Heart right ventricle (tissue), 16 donors: ENCODE data around the gene VPS13D. TPM values are rescaled to one million over a fixed set of nuclear protein-coding genes. Genes with fewer than 3 reads are reported as not detected.

Experiments used
- ATAC-seq, 8 donors: fragments of 200-7000 bp; cut with Tn5 transposase; one replicate each; pipeline ENCODE4 v1.9.1; 2020; ENCODE audit warnings: mild to moderate bottlenecking in 8 of 8, moderate library complexity in 8 of 8, moderate number of reproducible peaks in 1 of 8
- DNase-seq, 2 donors: peaks; one replicate each; pipeline ENCODE4 v3.0.0-alpha.2; 2020
- H3K27ac ChIP-seq, 10 donors: fragments of 200-600 bp; sonication (generic) in 2 of 10; one replicate each; pipeline versions ENCODE4 v1.5.0 to v1.8.0; 2020 to 2022; ENCODE audit warnings: mild to moderate bottlenecking in 3 of 10
- H3K27me3 ChIP-seq, 7 donors: fragments of 200-600 bp; one replicate each; pipeline ENCODE4 v1.8.0; 2021 to 2022; ENCODE audit warnings: mild to moderate bottlenecking in 2 of 7
- H3K36me3 ChIP-seq, 9 donors: fragments of 200-600 bp; sonication (generic) in 1 of 9; one replicate each; pipeline versions ENCODE4 v1.5.0 to v1.8.0; 2020 to 2022; ENCODE audit warnings: mild to moderate bottlenecking in 2 of 9
- H3K4me1 ChIP-seq, 9 donors: fragments of 200-600 bp; sonication (generic) in 1 of 9; one replicate each; pipeline versions ENCODE4 v1.5.0 to v1.8.0; 2020 to 2022; ENCODE audit warnings: mild to moderate bottlenecking in 4 of 9
- H3K4me3 ChIP-seq, 10 donors: fragments of 200-600 bp; sonication (generic) in 2 of 10; one replicate each; pipeline versions ENCODE4 v1.5.0 to v1.8.0; 2020 to 2022; ENCODE audit warnings: mild to moderate bottlenecking in 7 of 10, moderate library complexity in 2 of 10
- H3K9me3 ChIP-seq, 11 donors: fragments of 200-600 bp in 10 of 11; sonication (generic) in 2 of 11; one replicate each; pipeline versions ENCODE4 v1.5.0 to v1.8.0; 2013 to 2022; ENCODE audit warnings: mild to moderate bottlenecking in 2 of 11, control low read depth in 1 of 11, moderate library complexity in 1 of 11
- CTCF ChIP-seq, 9 donors: fragments of 200-600 bp; sonication (generic) in 2 of 9; IDR thresholded peaks; one replicate each; pipeline versions ENCODE4 v1.5.0 to v1.8.0; 2021 to 2022; ENCODE audit warnings: antibody characterized with exemption in 9 of 9, mild to moderate bottlenecking in 5 of 9, moderate library complexity in 1 of 9
- WGBS, 2 donors: extraction: QIAGEN DNeasy Blood & Tissue Kit; methylation state at CpG; one replicate each; pipeline ENCODE4 v1.1.7; 2013; ENCODE audit warnings: inconsistent platforms in 1 of 2; 5-methylcytosine and 5-hydroxymethylcytosine counted together
- intact Hi-C, 10 donors: fragments of 100-400 bp; cut with DNase I; formaldehyde crosslinking; loops; one replicate each; pipeline versions ENCODE4 v1.11.1 to v1.14.2; 2022
- polyA plus RNA-seq, 2 donors: library from polyadenylated mRNA; stranded (reverse); fragments of 200-250 nt; gene quantifications; one replicate each; pipeline ENCODE4 v1.2.3, GENCODE V29; 2013
- total RNA-seq, 10 donors: library from RNA; stranded (reverse); fragmentation: NEBNext Ultra II Directional in 3 of 10; extraction: Animal tissue kit (Norgen Biotek cat#: 25700) in 3 of 10; gene quantifications; one replicate each; pipeline versions ENCODE4 v1.2.1 to v1.2.4, GENCODE V29; 2021 to 2023
- donor health status: Arrhythmogenic right ventricular cardiomyopathy.
- donor health status: ischemic (EF 13 %, LVEDD 7.1; RV severe dilation, severe dysfunction).
- donor health status: healthy with polysubstance abuse.
- donor health status: DM: no; HTN: yes; CAD: no.
- donor health status: DM: no; HTN: no; CAD: no.
- donor health status: ischemic (EF 25% LVEDD 6.9; RV normal size, moderate dysfunction).
- donor health status: ischemic (EF 25% LVEDD 5.7; RV mildly dilated, moderate dysfunction).
- donor health status: healthy.
- donor health status: DM: yes; HTN: yes; CAD: no.
- donor health status: Ischemic cardiomyopathy.
- donor health status: ischemic (EF 35%, LVEDD 5.7; RV mildly dilated, moderate dysfunction).
- donor health status: nonischemic (EF 11% LVEDD 7.7; RV severe dilation, severe dysfunction).
- donor health status: DM: yes; HTN: yes; CAD: no.
- donor health status: PGD.
- donor health status: ischemic (EF 29% LVEDD 5.4; RV normal size, mild dysfunction).
- donor health status: nonischemic (EF 23%, LVEDD 6.1; RV moderate dilation, normal function).

Gene VPS13D
- total and polyA plus RNA-seq, 12 donors = 36.9 to 161 (median 83.3) TPM

- intact Hi-C loops = loop anchor here in 3 of 10 donors (5.0 to 10.0 kb wide), 3 partner anchors 34 to 179 kb away; partner anchors contain the start of gene DHRS3 (in 1 of the 3)
- H3K9me3 ChIP-seq = no peaks in the 10 kb centered on the region
- peaks cover 6 to 60% (median 51%) of the 10 kb centered on the region in 9 donors for H3K4me1 ChIP-seq
- H3K36me3 ChIP-seq = peaks cover 0 to 52% (median 0%) of the 10 kb centered on the region in 9 donors
- DNase-seq = no peak
- TF ChIP-seq CTCF (IDR thresholded peaks at IDR 0.05) = no peak
- WGBS, 2 donors = 71 to 75% methylated on average over 7 of the region's 7 CpGs
- H3K27me3 ChIP-seq = no peaks in the 10 kb centered on the region
- H3K27ac ChIP-seq = peak overlapping the region in 4 of 10 donors; percentile 18 to 52 (median 30)
- no peak overlapping the region for H3K4me3 ChIP-seq
- peak in 1 of 8 donors; percentile 17 for ATAC-seq
Observed at GRCh38 chr1:12438349-12438924, 208.6 kb downstream of the VPS13D start.

- Histone ChIP-seq H3K4me1 (peaks cover 4 to 54% (median 45%) of the 10 kb centered on the region in 9 donors), H3K36me3 (peaks cover 0 to 58% (median 0%) of the 10 kb centered on the region in 9 donors), H3K4me3 (no peak overlapping the region), H3K27me3 (no peaks in the 10 kb centered on the region), H3K27ac (peak overlapping the region in 5 of 10 donors; percentile 6 to 52 (median 22)), H3K9me3 (no peaks in the 10 kb centered on the region)
- DNase-seq (no peak), ATAC-seq (peak in 1 of 8 donors; percentile 52)
- intact Hi-C loops = loop anchor here in 3 of 10 donors (5.0 to 10.0 kb wide), 3 partner anchors 33 to 178 kb away; partner anchors contain the start of gene DHRS3 (in 1 of the 3)
- no peak for TF ChIP-seq CTCF (IDR thresholded peaks at IDR 0.05)
- WGBS, 2 donors = 59 to 61% methylated on average over 5 of the region's 5 CpGs
Observed at GRCh38 chr1:12439073-12439472, 209.2 kb downstream of the VPS13D start.

- Histone ChIP-seq H3K9me3 (no peaks in the 10 kb centered on the region), H3K27me3 (no peaks in the 10 kb centered on the region), H3K4me3 (no peak overlapping the region), H3K36me3 (peaks cover 0 to 54% (median 0%) of the 10 kb centered on the region in 9 donors), H3K27ac (no peak overlapping the region), H3K4me1 (peaks cover 0 to 41% (median 20%) of the 10 kb centered on the region in 9 donors)
- no peak for TF ChIP-seq CTCF (IDR thresholded peaks at IDR 0.05)
- ATAC-seq (no peak), DNase-seq (no peak)
- 39 to 41% methylated on average over 7 of the region's 7 CpGs for WGBS, 2 donors
- intact Hi-C loops = no loop called here
Observed at GRCh38 chr1:12441414-12442105, 211.7 kb downstream of the VPS13D start.

GRCh38 chr1:12442217-12442616 lies 212.4 kb downstream of the VPS13D start:
- H3K36me3 ChIP-seq = peaks cover 0 to 54% (median 0%) of the 10 kb centered on the region in 9 donors
- no peak overlapping the region for H3K27ac ChIP-seq
- H3K4me3 ChIP-seq = no peak overlapping the region
- no peaks in the 10 kb centered on the region for H3K27me3 ChIP-seq
- ATAC-seq (no peak), DNase-seq (no peak)
- H3K9me3 ChIP-seq = no peaks in the 10 kb centered on the region
- 73 to 81% methylated on average over 1 of the region's 1 CpG for WGBS, 2 donors
- TF ChIP-seq CTCF (IDR thresholded peaks at IDR 0.05) = no peak
- H3K4me1 ChIP-seq = peaks cover 0 to 41% (median 19%) of the 10 kb centered on the region in 9 donors
- intact Hi-C loops = no loop called here
